ENCODE data around the gene NECTIN2.

- TF ChIP-seq, protein P1, sequence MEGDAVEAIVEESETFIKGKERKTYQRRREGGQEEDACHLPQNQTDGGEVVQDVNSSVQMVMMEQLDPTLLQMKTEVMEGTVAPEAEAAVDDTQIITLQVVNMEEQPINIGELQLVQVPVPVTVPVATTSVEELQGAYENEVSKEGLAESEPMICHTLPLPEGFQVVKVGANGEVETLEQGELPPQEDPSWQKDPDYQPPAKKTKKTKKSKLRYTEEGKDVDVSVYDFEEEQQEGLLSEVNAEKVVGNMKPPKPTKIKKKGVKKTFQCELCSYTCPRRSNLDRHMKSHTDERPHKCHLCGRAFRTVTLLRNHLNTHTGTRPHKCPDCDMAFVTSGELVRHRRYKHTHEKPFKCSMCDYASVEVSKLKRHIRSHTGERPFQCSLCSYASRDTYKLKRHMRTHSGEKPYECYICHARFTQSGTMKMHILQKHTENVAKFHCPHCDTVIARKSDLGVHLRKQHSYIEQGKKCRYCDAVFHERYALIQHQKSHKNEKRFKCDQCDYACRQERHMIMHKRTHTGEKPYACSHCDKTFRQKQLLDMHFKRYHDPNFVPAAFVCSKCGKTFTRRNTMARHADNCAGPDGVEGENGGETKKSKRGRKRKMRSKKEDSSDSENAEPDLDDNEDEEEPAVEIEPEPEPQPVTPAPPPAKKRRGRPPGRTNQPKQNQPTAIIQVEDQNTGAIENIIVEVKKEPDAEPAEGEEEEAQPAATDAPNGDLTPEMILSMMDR (IDR thresholded peaks at IDR 0.05) = no peak
- TF ChIP-seq POLR2A (IDR thresholded peaks at IDR 0.05) = no peak
Observed at GRCh38 chr19:44839276-44839675, 6.8 kb upstream of the NECTIN2 start.

All from right lobe of liver (tissue), 4 donors.